Activated T-cell treated with anti-CD3 and anti-CD28 coated beads for 24 hours (primary cell): ENCODE measurements around the gene GPR17.

Experiments used
- DNase-seq: peaks from one replicate; pipeline ENCODE4 v3.0.0-alpha.2; 2020; ENCODE audit warnings: low read depth

The GPR17 gene, protein sequence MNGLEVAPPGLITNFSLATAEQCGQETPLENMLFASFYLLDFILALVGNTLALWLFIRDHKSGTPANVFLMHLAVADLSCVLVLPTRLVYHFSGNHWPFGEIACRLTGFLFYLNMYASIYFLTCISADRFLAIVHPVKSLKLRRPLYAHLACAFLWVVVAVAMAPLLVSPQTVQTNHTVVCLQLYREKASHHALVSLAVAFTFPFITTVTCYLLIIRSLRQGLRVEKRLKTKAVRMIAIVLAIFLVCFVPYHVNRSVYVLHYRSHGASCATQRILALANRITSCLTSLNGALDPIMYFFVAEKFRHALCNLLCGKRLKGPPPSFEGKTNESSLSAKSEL

DNA sequence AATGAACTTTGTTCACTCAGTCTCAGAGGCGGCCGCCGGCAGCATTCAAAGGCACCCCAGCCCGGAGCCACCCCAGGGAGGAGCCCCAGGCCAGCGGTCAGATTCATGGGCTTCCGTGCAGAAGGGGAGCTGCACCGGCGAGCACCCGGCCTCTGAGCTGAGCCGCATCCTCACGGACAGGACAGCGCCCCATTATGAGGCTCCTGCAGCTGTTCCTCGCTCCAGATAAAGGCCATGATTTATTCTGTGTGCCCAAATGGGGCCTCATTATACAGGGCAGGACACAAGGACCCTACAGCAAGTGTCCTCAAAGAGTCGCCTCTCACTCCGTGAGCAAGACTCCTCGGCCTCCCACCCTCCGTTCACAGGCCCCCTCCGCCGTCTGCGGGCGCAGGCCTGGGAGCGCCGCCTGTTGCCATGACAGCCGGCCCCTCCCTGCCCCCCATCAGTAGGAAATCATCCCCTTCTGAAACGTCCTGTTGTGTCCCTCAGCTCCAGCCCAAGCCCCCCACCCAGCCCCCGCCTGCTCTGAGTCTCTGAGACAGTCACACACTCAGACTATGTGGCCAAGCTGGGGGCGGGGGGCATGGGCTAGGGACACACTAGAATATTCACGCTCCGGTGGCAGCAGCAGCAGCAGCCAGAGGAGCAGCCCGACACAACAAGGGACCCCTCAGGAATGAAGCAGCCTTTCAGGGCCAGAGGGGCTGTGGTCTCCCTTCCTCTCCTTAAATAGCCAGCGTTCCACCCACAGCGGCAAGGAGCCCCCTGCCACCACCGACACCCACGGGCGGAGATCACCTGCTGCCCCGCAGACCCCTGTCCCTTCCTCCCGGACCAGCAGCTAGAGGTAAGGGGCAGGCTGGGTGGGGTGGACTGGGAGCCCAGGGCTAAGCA lies at the start of gene GPR17:
Gene GPR17 (plus strand): TSS at position 759 of the 897 bp plus-strand sequence. CDS start 4,583 bp downstream, outside the sequence.
- no peak for DNase-seq

DNA sequence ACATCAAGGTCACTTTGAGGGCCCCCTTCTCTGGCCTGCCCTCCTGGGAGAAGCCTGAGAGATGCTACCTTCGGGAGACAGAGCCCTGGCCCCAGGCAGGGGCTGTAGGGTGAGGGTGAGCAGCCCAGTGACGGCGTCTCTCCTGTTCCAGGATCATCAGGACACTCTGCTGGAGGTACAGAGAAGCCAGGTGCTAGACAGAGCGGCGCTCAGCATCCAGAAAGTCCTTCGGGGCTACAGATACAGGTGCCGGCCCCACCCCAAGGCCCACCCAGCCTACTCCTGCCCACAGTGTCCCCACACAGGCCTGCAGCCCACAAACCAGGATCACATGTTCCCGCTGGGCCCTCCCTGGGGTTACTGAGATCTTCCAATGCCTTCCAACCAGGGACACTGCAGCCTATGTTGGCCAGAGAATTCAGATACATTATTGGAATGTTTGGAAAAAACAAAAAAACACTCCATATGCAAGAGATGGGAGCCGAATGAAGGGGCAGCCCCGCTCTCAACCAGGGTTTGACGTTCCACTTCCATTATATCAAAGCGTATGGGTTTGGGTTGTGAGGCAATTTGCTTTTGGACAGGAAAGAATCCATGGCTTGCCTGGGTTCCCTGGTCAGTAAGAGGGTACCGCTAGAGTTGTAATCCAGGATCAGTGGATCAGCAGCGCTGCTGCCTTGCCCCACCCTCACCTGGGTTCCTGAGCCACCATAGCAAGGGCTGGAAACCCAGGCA lies 49.5 kb upstream of the GPR17 start:
- DNase-seq: no peak

DNA sequence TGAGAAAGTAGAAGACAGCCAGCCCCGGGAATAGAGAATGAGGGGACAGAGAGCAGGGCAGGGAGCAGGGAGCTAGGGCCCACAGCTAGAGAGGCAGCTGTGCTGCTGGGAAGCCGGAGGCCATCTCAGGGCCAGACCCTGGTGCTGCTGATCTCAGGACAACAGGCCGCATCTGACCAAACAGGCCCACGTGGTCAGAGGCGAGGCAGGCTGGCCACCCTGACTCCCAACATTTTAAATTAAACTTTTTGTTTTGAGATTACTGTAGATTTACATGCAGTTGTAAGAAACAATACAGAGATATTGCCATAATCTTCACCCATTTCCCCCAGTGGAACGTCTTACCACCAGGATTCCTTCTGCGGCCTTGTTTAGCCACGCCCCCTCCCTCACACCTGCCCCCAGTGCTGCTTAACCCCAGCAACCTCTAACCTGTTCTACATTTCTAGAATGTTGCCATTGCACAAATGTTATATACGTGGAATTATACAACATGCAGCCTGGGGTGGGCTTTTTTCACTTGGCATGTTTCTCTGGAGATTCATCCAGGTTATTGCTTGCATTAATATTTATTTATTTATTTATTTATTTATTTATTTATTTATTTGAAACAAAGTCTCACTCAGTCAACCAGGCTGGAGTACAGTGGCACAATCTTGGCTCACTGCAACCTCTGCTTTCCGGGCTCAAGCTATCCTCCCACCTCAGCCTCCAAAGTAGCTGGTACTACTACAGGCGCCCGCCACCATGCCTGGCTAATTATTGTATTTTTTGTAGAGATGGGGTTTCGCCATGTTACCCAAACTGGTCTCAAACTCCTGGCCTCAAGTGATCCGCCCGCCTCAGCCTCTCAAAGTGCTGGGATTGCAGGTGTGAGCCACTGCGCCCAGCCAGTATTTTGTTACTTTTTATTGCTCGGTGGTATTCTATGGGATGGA lies 48.6 kb upstream of the GPR17 start:
- no peak for DNase-seq

DNA sequence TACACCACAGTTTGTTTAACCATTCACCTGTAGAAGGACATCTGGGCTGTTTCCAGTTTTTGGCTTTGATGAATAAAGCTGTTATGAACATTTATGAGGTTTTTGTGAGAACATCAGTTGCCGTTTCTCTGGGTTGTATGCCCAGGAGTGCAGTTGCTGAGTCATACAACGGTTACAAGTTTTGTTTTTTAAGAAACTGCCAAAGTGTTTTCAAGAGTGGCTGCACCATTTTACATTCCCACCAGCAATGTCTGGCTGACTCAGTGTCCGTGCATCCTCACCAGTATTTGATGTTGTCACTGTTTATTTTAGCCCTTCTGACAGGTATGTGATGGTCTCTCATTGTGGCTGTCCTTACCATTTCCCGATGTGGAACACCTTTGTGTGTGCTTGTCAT lies 48.0 kb upstream of the GPR17 start:
- DNase-seq: no peak

DNA sequence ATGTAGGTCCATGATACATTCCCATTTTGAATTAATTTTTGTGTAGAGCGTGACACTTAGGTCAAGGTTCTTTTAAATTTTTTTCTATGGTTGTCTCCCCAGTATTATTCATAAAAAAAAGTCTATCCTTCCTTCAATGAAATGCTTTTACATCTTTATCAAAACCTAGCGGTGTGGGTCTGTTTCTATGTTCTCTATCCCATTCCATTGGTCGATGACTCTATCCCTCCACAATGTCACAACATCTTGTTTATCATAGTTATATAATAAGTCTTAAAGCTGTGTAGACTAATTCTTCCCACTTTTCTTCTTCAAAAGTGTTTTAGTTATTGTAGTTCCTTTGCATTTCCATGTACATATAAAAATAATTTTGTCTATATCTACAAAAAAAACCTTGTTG lies 47.2 kb upstream of the GPR17 start:
- DNase-seq: no peak

DNA sequence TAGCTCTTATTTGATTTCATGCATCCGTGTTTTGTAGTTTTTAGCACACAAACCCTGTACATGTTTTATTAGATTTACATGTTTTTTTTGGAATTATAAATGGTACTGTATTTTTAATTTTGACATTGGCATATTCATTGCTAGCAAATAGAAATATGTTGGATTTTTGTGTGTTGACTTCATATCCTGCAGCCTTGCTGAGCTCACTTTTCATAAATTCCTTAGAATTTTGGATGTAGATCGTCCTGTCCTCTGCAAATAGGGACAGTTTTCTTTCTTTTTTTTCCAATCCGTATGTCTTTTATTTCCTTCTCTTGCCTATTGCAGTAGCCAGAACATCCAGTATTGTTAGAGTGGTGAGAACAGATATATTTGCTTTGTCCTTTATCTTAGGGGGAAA lies 46.7 kb upstream of the GPR17 start:
- DNase-seq: no peak

DNA sequence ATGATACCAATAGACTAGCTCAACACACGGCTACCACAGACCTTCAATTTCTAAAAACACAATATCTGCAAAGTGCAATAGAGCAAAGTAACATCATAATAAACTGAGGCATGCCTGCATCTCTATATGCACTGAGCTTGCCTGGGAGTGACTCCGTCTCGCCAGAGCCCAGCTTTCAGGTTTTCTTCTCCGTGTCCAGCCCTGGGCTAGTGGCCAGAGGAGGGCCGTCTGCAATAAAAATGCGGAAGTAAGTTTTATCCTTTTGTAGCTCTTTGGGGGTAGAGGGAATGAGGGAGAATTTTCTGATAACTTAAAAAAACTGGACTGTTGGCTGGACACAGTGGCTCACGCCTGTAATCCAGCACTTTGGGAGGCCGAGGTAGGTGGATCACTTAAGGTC lies 41.0 kb upstream of the GPR17 start:
- no peak for DNase-seq

DNA sequence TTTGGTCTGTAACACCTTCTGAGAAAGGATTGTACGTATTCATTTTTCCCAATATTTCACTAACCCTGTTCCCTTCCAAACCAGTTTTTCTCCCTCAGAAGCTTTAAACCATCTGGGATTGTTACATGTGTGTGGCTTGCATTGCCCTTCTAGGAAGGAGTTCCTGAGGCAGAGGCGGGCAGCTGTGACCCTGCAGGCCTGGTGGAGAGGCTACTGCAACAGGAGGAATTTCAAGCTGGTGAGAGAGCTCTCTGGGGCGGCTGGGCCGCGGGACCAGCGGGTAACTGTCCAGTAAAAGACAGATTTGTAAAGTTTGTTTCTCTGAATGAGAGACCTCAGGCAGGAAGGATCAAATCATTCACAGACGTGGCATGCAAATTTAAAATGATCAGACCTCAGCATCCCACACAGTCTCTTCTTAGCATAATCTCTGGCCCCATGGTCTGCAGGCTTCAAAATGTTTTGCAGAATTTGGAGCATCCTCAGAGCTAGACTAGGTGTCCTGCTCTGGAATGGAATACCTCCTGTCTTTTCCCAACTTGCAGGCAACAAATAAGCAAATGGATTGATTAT lies 40.2 kb upstream of the GPR17 start:
- no peak for DNase-seq

DNA sequence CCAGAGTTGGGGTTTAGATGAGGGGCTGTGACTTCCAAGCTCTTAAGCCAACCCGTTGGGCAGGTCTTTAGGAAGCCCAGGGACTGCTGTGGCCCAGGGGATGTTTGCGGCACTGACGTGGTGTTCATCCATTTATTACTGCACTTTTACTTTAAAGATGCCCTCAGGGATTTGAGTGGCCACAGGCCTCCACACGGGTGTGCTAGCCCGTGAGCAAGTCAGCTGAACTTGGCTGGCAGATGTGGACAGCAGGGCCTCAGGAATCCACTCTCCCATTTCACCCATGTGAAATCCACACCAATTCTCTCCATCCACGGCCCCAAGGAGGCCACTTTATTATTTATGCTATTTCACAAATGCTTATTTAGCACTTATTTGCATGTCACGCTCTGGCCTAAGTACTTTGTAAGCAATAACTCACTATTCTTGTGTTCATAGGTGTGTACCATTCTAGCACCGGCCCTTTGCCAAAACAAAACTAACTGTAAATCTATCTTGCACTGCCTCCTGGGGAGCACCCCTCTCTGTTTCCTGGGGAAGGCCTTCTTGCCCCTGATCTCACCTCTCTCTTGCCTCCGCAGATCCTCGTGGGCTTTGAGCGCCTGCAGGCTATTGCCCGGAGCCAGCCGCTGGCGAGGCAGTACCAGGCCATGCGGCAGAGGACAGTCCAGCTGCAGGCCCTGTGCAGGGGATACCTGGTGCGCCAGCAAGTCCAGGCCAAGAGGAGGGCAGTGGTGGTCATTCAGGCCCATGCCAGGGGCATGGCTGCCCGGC lies 39.1 kb upstream of the GPR17 start:
- DNase-seq: no peak

DNA sequence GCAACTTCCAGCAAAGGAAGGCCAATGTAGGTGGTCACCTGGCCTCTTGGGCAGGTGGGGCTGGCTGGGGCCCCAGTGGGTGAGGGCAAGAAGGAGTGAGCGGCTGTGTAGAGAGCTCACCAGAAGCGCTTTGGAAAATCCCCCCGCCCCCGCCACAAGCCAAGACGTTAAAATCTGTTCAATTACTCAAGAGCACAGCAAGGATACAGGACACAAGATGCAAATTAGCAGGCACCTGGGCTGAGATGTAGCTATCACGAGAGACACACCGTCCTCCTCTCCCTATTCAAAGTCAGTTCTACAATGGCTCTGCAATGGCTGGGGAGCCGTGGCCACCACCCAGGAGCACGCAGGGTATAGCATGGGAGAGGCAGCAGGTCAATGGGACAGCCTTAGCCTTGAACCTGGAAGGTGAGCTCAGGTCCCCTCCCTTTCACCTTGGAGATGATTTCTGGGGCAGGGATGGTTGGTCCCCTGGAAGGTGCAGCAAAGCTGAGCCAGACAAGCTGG lies 38.5 kb upstream of the GPR17 start:
- DNase-seq: no peak

DNA sequence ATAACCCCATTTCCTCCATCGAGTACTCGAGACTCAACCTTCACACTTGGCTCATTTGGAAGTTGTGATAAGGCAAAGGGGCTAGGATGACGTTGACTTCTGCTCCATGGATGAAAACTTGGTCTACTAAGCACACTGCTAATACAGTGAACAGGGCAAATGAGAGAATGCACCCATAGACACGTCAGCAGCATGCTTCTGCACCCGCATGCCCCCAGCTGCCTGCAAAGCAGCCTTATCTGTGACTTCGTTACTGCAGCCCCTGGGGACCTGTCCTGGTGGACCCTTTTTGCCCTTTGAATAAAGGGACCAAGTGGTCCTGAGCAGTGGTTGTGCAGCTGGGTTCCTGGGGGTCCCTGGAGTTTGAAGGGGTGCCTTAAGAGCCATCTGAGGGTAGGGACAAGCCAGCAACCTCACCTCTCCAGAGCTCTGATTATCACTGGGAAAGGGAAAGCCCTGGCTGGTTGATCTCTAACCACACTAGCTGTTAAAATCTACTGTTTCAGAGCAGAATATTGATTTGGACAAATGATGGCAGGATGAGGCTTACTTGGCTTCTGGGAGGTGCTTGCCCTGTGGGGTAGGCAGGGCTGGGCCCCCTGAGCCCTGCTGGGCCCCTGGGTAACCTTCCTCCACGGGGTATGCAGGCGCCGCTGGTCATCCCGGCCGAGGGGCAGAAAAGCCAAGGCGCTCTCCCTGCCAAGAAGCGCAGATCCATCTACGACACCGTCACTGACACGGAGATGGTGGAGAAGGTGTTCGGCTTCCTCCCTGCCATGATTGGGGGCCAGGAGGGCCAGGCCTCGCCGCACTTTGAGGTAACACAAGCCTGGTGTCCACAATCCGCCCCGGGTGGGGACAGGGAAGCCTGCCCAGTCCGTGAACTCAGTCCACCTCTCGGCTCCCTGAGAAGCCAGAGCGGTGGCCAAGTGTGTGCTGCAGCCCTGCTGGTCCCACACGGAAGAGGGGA lies 37.6 kb upstream of the GPR17 start:
- no peak for DNase-seq

DNA sequence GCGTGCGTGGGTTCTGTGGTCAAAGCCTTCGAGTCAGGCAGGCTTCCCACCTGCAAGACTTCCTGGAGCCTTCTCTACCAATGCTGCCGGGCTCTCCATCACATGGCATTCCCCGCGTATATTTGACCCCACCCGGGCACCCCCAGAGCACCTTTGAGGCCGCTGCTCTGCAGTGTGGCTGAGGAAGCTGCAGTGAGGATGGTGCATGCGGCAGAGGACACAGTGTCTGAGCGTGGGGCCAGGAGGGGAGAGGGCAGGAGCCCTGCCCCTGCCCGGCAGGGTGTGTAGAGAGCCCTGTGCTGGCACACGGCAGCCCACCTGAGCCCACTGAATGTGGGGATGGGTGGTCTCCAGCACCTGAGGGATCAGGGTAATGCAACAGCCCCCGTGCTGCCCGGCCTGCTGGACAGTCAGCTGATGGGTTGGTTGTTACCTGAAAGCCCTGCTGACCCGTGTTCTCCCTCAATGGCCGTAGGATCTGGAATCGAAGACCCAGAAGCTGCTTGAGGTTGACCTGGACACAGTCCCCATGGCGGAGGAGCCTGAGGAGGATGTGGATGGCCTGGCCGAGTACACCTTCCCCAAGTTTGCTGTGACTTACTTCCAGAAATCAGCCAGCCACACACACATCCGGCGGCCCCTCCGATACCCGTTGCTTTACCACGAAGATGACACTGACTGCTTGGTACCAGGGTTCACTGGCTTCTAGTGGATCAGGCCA lies 36.8 kb upstream of the GPR17 start:
- DNase-seq: no peak

DNA sequence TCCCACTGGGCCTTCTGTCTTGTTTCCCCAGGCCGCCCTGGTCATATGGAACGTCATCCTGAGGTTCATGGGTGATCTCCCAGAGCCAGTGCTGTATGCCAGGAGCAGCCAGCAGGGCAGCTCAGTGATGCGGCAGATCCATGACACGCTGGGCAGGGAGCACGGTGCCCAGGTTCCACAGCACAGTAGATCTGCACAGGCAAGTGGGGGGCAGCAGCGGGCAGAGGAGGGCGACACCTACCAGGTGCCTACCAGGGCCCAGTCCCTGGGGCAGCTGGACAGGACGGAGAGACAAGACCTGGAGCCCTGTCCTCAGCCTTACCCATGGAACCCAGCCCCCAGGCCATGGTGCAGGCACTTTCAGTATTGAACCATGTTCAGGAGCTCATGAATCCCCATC lies 36.1 kb upstream of the GPR17 start:
- no peak for DNase-seq

DNA sequence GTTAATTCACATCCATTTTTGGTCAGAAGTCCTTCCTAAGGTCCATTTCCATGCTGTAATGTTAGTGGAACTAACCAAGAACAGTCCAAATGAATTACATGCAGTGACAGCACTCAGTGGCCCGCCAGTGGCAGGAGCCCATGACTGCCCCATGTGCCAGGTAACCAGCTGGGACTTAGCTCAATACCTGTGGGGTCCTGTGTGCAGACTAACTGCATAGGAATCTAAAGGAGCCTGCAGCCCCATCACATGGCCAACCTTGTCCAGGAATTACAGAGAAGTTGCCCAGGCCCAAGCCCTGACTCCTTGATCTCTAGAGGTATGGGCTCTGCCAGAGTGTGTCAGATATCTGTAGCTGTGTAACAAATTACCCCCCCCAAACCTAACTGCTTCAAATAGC lies 35.4 kb upstream of the GPR17 start:
- no peak for DNase-seq

DNA sequence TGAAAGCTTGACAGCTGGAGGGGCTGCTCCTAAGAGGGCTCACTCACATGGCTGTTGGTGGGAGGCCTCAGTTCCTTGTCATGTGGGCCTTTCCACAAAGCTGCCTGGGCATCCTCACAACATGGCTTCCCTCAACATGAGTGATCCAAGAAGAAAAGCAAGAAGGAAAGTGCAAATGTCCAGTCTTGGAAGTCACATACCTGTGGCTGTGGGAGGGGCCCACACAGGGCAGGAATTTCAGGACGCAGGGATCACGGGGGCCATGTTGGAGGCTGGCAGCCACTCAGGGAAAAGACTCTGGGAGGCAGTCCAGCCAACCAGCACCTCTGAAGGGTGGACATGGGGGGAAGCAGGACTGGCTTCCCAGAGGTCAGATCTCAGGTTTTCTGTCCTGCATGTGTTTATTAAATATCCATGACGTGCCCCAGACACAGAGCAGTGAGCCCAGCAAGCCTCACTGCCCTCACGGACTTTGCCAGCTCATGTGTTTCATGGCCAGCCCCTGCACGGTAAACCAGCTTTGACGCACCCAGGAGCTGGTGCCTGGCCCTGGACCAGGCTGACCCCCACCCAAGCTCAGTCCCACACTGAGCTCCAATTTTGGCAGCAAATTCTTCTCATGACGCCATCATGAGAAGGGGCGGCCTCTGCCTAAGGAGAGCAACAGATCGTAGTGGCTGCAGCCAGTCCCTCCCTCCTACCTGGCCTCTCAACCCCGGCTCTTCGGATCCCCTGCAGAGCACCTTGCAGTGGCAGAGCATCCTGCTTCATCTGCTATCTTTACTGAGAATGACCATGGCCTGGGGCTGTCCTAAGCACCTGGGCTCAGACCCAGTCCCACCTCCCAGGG lies 34.7 kb upstream of the GPR17 start:
- no peak for DNase-seq

DNA sequence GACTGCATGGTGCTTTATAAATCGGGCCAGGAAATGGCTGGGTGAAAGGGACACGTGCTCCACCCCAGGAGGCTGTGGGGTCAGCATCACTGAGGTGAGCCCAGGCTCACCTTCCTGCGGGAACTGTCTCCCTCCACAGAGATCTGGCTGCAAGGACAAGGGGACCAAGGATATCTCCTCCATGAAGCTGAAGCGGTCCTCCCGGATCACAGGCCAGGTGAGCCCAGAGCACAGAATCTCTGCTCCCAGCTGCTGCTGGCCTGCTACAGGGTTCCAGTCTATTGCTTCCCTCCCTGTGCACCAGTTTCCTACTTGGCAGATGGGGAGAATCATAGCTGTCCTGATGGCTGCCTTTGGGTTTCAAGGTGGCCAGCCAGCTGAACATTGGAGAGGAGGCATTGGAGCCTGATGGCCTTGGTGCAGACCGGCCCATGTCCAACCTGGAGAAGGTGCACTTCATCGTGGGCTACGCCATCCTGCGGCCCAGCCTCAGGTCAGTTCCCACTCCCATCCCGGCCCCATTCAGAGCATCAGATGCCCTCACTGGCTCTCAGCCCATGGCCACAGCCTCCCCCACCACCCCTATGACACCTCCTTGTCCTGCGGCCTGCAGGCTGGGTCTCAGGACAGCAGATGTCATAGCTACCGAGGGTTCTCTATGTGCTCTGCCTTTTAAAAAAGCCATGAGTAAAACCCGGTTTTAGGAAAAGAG lies 33.7 kb upstream of the GPR17 start:
- no peak for DNase-seq

DNA sequence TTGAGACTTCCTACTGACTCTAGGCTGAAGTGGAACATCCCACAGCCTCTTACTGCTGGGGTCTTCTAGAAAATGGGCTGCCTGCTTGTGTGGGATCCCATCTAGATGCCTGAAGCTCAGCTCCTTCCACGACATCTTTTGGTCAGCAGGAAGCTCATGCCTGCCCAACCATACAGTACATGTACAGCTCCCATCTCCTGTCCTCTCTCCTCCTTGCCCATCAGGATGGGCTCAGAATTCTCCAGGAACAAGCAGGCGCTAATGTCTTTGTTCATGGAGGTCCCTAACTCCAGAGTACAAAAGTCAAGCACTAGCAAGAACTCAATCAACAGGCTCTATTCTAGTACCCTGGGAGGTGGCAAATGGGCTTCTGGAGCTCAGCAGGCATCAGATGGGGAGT lies 31.7 kb upstream of the GPR17 start:
- no peak for DNase-seq
